ENCODE data around the gene ATXN7L1. TPM values are rescaled to one million over a fixed set of nuclear protein-coding genes. Genes with fewer than 3 reads are reported as not detected.

ATXN7L1 gene
- polyA plus RNA-seq, 1 of the 3 experiments (the other 2 are of a cell fraction), result 6.0 TPM

GRCh38 chr7:105826143-105826542 lies 50.3 kb downstream of the ATXN7L1 start:
- POLR2A ChIA-PET, result no interaction called here
- Histone ChIP-seq H3K9me3 (no peaks in the 10 kb centered on the region), H2AFZ (ENCODE audit: low read depth) (no peak overlapping the region), H3K4me2 (no peak overlapping the region), H3K4me1 (ENCODE audit: control insufficient read depth in 1 of 2, insufficient read depth in 2 of 2, low read depth in 1 of 2, low read length in 1 of 2) (peaks cover 11 to 46% of the 10 kb centered on the region in 2 experiments), H3K79me2 (ENCODE audit: insufficient read depth) (no peaks in the 10 kb centered on the region), H3K27me3 (ENCODE audit: insufficient read depth) (no peaks in the 10 kb centered on the region), H3K4me3 (ENCODE audit: low read depth in 2 of 2, low read length in 1 of 2) (no peak overlapping the region), H3K9me2 (no peaks in the 10 kb centered on the region), H3F3A (replicated peaks; ENCODE audit: insufficient read depth) (peaks cover 6% of the 10 kb centered on the region), H3K27ac (ENCODE audit: low read depth in 2 of 2, low read length in 1 of 2) (peak overlapping the region in 1 of 2 experiments; percentile 46; a peak in 1 of 4 replicates), H3K36me3 (replicated peaks in 1 of 2; ENCODE audit: control insufficient read depth in 1 of 2, insufficient read depth in 2 of 2, low read length in 1 of 2) (no peaks in the 10 kb centered on the region), H3K9ac (no peak overlapping the region), H4K20me1 (ENCODE audit: insufficient read depth) (no peaks in the 10 kb centered on the region)
- CTCF ChIA-PET, result interaction anchor here (0.9 kb wide), 1 partner anchor 9 kb away, joined by 4 read pairs; no protein-coding TSS in a partner anchor
- TF ChIP-seq SIN3A (IDR thresholded peaks at IDR 0.05; ENCODE audit: borderline replicate concordance, low read depth, low read length) (no peak), USF1 (IDR thresholded peaks at IDR 0.05; ENCODE audit: borderline replicate concordance, low read depth) (no peak), POLR2AphosphoS5 (IDR thresholded peaks at IDR 0.05; ENCODE audit: low read depth, low read length) (no peak), ZBTB33 (IDR thresholded peaks at IDR 0.05; ENCODE audit: borderline replicate concordance, low read depth) (no peak), GABPA (IDR thresholded peaks at IDR 0.05; ENCODE audit: low read depth) (no peak), GATA2 (CRISPR knock-in tag; IDR thresholded peaks at IDR 0.05) (no peak), FOSL2 (IDR thresholded peaks at IDR 0.05; ENCODE audit: borderline replicate concordance, low read depth) (no peak), FOXJ3 (CRISPR knock-in tag; IDR thresholded peaks at IDR 0.05) (no peak), YY1 (IDR thresholded peaks at IDR 0.05; ENCODE audit: low read depth) (no peak), ELF1 (IDR thresholded peaks at IDR 0.05) (no peak), SMC3 (IDR thresholded peaks at IDR 0.05; ENCODE audit: low read depth, low read length) (no peak), MXI1 (IDR thresholded peaks at IDR 0.05; ENCODE audit: low read depth, low read length) (no peak), FOXM1 (IDR thresholded peaks at IDR 0.05; ENCODE audit: low read depth) (no peak), JUND (IDR thresholded peaks at IDR 0.05) (no peak), TEAD4 (IDR thresholded peaks at IDR 0.05; ENCODE audit: borderline replicate concordance, insufficient read depth) (no peak), EP300 (IDR thresholded peaks at IDR 0.05; ENCODE audit: borderline replicate concordance in 1 of 2, low read depth in 1 of 2, low read length in 1 of 2) (no peak), NFIC (IDR thresholded peaks at IDR 0.05; ENCODE audit: borderline replicate concordance) (no peak), TAF1 (IDR thresholded peaks at IDR 0.05; ENCODE audit: borderline replicate concordance, low read depth, low read length) (no peak), MAX (IDR thresholded peaks at IDR 0.05; ENCODE audit: low read depth) (no peak), TCF12 (IDR thresholded peaks at IDR 0.05) (no peak)
- DNase-seq, result no peak

Measured in SK-N-SH (cell line).